ENCODE data around the gene KANSL1. TPM values are rescaled to one million over a fixed set of nuclear protein-coding genes. Genes with fewer than 3 reads are reported as not detected.

Gene KANSL1
- total RNA-seq, 1 donor from 2014 or later: 154 TPM

DNA sequence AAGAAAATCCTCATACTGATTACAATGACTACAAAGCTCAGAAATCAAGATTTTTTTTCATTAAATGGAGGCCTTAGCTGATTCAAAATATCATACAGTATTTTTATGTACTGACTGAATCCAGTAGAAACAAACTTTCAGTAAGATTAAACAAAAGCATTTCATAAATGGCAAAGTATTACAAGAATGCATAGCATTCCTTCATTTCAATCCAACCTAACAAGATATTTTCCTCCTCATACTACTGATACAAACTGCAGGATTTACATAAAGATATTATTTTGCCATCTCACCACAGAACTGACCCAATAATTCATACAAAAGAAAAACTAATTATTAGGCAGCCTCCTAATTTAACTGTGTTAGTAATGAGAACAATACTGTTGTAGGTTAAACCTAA lies 6.2 kb upstream of the KANSL1 start:
- Mint-ChIP-seq H3K27me3 (ENCODE audit: unreplicated experiment) (peaks cover 2% of the 10 kb centered on the region), H3K27ac (ENCODE audit: unreplicated experiment) (no peak overlapping the region), H3K4me3 (ENCODE audit: unreplicated experiment) (no peak overlapping the region), H3K36me3 (ENCODE audit: low read depth, unreplicated experiment) (peaks cover under 1% of the 10 kb centered on the region), H3K4me1 (ENCODE audit: unreplicated experiment) (peaks cover 7% of the 10 kb centered on the region), H3K9me3 (ENCODE audit: unreplicated experiment) (no peaks in the 10 kb centered on the region)
- DNase-seq (ENCODE audit: low spot score): no peak
- TF ChIP-seq, protein P1, sequence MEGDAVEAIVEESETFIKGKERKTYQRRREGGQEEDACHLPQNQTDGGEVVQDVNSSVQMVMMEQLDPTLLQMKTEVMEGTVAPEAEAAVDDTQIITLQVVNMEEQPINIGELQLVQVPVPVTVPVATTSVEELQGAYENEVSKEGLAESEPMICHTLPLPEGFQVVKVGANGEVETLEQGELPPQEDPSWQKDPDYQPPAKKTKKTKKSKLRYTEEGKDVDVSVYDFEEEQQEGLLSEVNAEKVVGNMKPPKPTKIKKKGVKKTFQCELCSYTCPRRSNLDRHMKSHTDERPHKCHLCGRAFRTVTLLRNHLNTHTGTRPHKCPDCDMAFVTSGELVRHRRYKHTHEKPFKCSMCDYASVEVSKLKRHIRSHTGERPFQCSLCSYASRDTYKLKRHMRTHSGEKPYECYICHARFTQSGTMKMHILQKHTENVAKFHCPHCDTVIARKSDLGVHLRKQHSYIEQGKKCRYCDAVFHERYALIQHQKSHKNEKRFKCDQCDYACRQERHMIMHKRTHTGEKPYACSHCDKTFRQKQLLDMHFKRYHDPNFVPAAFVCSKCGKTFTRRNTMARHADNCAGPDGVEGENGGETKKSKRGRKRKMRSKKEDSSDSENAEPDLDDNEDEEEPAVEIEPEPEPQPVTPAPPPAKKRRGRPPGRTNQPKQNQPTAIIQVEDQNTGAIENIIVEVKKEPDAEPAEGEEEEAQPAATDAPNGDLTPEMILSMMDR (IDR thresholded peaks at IDR 0.05; ENCODE audit: unreplicated experiment): no peak

DNA sequence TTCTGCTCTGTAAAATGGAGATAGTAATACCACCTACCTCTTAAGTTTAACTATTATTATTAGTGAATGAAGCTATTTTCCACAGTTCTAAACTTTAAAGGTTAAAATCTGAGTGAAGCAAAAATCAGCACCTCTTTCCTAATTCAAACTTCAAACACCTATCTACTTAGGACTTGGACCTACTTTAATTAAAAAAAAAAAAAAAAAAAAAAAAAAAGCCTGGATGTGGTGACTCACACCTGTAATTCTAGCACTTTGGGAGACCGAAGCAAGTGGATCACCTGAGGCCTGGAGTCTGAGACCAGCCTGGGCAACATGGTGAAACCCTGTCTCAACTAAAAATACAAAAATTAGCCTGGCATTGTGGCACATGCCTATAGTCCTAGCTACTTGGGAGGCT lies 5.0 kb upstream of the KANSL1 start:
- Mint-ChIP-seq H3K4me1 (ENCODE audit: unreplicated experiment) (peaks cover 11% of the 10 kb centered on the region), H3K9me3 (ENCODE audit: unreplicated experiment) (no peaks in the 10 kb centered on the region), H3K36me3 (ENCODE audit: low read depth, unreplicated experiment) (peaks cover 5% of the 10 kb centered on the region), H3K4me3 (ENCODE audit: unreplicated experiment) (no peak overlapping the region), H3K27ac (ENCODE audit: unreplicated experiment) (no peak overlapping the region), H3K27me3 (ENCODE audit: unreplicated experiment) (peaks cover 4% of the 10 kb centered on the region)
- DNase-seq (ENCODE audit: low spot score): no peak
- TF ChIP-seq, protein P1 (IDR thresholded peaks at IDR 0.05; ENCODE audit: unreplicated experiment): no peak

DNA sequence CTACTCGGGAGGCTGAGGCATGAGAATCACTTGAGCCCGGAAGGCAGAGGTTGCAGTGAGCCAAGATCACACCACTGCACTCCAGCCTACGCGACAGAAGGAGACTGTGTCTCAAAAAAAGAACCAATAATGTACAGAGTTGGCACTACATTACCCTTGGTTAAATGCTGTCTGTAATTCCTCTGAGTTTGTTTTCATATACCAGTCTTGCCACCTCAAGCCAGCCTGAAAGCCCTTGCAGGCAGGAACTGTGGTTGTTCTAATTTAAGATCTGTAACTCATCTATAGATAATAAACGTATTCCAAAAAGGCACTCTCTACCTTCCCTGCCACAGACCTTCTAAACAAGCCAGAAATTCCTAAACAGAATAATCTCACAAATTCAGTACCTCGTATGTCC lies 4.3 kb upstream of the KANSL1 start:
- Mint-ChIP-seq H3K4me1 (ENCODE audit: unreplicated experiment) (peaks cover 11% of the 10 kb centered on the region), H3K4me3 (ENCODE audit: unreplicated experiment) (no peak overlapping the region), H3K36me3 (ENCODE audit: low read depth, unreplicated experiment) (peaks cover 5% of the 10 kb centered on the region), H3K27me3 (ENCODE audit: unreplicated experiment) (peaks cover 4% of the 10 kb centered on the region), H3K27ac (ENCODE audit: unreplicated experiment) (no peak overlapping the region), H3K9me3 (ENCODE audit: unreplicated experiment) (no peaks in the 10 kb centered on the region)
- DNase-seq (ENCODE audit: low spot score): no peak
- TF ChIP-seq, protein P1 (IDR thresholded peaks at IDR 0.05; ENCODE audit: unreplicated experiment): no peak

DNA sequence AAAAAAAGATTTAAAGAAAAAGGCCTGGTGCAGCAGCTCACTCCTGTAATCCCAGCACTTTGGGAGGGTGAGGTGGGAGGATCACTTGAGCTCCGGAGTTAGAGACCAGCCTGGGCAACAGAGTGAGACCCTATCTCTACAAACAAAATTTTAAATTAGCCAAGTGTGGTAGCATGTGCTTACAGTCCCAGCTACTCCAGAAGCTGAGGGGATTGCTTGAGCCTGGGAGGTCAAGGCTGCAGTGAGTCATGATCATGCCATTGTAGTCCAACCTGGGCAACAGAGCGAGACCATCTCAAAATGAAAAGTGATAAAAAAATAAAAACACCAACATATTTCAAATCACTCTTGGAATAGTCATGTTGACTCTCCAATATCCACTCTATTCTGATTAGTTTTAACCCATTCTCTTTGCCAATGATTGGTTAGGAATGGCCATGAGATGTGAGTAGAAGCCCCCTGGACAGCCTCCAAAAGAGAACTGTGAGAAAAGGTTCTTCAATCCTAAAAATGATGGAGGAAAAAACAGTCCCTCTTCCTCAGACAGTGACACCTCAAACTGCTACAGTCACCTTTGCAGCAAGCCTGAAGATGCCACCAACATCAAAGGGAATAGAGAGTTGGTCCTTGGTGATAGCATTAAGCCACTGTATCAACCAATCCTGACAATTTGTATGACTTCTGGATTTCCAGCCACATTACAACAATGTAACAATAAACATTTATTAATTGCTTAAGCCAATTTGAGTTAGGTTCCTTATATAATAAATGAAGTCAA lies 2.9 kb upstream of the KANSL1 start:
- TF ChIP-seq, protein P1 (IDR thresholded peaks at IDR 0.05; ENCODE audit: unreplicated experiment): no peak
- no peak overlapping the region for H3K27ac Mint-ChIP-seq (ENCODE audit: unreplicated experiment)
- DNase-seq (ENCODE audit: low spot score): no peak
- H3K4me1 Mint-ChIP-seq (ENCODE audit: unreplicated experiment): peaks cover 22% of the 10 kb centered on the region
- H3K9me3 Mint-ChIP-seq (ENCODE audit: unreplicated experiment): no peaks in the 10 kb centered on the region
- peaks cover 17% of the 10 kb centered on the region for H3K36me3 Mint-ChIP-seq (ENCODE audit: low read depth, unreplicated experiment)
- no peak overlapping the region for H3K4me3 Mint-ChIP-seq (ENCODE audit: unreplicated experiment)
- H3K27me3 Mint-ChIP-seq (ENCODE audit: unreplicated experiment): peaks cover 14% of the 10 kb centered on the region

DNA sequence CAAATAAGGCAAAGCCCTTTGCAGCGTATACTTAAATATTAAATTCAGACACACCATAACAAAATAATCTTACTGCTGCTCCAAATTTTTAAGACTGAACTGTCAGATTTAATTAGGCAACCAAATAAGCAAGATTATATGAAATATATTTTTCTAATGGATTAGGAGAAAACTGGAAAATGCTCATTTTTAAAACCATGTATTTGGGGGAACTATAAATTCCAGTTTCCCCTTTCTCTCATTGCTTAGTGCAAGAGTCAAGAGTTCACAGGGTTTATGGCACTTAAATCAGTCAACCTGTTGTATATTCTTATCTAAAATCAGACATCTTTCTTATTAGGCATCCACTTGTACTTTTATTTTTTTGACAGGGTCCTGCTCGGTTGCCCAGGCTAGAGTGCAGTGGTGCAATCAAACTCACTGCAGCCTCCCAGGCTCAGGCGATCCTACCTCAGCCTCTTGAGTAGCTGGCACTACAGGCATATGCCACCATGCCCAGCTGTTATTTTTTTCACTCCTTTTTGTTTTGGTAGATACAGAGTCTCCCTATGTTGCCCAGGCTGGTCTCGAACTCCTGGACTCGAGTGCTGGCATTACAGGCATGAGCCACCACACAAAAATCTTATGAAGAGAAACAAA lies 2.1 kb upstream of the KANSL1 start:
- Mint-ChIP-seq H3K27ac (ENCODE audit: unreplicated experiment) (peak overlapping the region; percentile 22), H3K9me3 (ENCODE audit: unreplicated experiment) (no peaks in the 10 kb centered on the region), H3K4me1 (ENCODE audit: unreplicated experiment) (peaks cover 25% of the 10 kb centered on the region), H3K36me3 (ENCODE audit: low read depth, unreplicated experiment) (peaks cover 17% of the 10 kb centered on the region), H3K4me3 (ENCODE audit: unreplicated experiment) (no peak overlapping the region), H3K27me3 (ENCODE audit: unreplicated experiment) (peaks cover 14% of the 10 kb centered on the region)
- no peak for DNase-seq (ENCODE audit: low spot score)
- TF ChIP-seq, protein P1 (IDR thresholded peaks at IDR 0.05; ENCODE audit: unreplicated experiment): peak; percentile 11

All from endothelial cell (in vitro differentiated cells).